ENCODE measurements around the gene GRM8.

DNA sequence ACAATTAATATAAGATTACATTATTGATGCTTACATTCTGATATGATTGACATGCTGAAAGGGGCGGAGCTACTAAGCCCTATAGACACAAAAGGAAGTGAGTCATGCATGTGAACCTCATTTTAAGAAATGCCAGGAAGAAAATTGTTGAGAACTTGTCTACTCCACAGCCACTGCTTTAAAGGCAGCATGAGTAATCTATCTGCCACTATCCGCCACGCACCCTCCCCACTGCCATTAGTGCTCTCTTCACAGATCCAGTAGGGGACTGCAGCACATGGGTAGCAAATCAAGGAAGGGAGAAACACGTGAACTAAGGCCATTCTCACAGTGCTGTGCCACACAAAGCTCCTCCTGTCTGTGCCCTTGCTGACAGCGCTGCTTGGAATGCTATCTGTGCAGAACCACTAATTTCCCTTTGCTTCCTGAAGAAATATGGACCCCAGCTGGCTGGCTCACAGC, 524.8 kb downstream of the GRM8 start:
- TF ChIP-seq, protein P1, sequence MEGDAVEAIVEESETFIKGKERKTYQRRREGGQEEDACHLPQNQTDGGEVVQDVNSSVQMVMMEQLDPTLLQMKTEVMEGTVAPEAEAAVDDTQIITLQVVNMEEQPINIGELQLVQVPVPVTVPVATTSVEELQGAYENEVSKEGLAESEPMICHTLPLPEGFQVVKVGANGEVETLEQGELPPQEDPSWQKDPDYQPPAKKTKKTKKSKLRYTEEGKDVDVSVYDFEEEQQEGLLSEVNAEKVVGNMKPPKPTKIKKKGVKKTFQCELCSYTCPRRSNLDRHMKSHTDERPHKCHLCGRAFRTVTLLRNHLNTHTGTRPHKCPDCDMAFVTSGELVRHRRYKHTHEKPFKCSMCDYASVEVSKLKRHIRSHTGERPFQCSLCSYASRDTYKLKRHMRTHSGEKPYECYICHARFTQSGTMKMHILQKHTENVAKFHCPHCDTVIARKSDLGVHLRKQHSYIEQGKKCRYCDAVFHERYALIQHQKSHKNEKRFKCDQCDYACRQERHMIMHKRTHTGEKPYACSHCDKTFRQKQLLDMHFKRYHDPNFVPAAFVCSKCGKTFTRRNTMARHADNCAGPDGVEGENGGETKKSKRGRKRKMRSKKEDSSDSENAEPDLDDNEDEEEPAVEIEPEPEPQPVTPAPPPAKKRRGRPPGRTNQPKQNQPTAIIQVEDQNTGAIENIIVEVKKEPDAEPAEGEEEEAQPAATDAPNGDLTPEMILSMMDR (IDR thresholded peaks at IDR 0.05), result no peak
- no peak for TF ChIP-seq POLR2AphosphoS5 (IDR thresholded peaks at IDR 0.05)

All from breast epithelium (tissue), 3 donors.